ENCODE results near the gene MORN5.

The MORN5 gene

DNA sequence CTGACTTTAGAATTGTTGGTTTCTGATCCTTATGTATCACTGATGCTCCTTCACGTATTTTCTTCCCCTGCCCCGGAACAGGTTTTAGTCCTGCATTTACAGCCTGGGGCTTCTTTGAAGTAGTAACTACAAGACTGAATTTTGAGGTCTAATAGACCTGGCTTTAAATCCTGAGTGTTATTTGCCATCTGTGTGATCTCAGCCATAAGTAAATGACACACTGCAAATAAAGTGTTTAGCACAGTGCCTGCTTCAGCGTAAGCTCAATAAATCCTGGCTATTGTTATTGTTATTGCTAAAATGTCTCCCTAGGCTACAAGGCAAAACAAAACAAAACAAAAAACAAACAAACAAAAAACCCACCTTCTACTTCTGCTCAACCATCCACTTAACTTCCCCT, 84.6 kb downstream of the MORN5 start:
- no peak for DNase-seq

DNA sequence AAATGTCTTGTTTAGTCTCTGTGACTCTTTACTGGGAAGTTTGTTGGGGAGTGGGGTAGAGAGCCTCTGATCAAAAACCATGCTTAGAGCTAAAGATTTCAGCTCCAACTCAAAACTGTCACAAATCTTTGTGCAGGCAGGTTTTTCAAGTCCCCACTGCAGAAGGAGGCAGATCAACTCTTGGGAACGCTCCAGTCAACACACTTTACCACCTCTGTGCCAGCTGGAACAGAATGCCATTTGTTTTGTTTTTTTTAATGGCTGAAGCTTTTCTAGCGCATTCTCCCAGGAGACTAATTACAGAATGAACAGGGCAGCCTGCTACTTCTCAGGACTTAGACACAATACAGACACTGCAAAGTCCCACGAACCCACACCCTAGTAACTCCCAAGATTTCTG, 87.0 kb downstream of the MORN5 start:
- no peak for DNase-seq

DNA sequence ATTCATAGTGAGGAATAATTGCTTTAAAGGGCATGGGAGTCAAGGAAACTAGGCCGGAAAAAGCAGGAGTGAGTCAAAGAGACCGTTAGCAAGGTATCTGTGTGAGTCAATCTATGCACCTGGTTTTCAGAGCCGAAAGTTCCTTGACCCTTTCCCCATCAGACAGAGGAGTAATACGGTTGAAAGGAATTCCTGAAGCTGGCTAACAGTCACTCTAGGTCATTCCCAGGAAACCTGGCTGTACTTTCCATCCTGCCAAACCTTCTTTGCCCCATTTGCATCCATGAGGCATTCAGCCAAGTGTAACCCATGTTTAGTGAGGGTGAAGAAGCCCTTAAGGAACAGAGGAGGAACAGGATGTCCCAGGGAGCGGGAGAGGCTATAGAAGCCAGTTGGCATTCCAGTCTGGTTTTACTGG, 88.7 kb downstream of the MORN5 start:
- no peak for DNase-seq
